ENCODE measurements around the gene HK3. TPM values are rescaled to one million over a fixed set of nuclear protein-coding genes. Genes with fewer than 3 reads are reported as not detected.

Gene HK3
- total and polyA plus RNA-seq, 4 donors: 4.3 to 25.5 (median 13.3) TPM

GRCh38 chr5:176857894-176858273, 41.3 kb downstream of the HK3 start:
- H3K4me1 ChIP-seq (ENCODE audit: control insufficient read depth in 4 of 4, insufficient read depth in 4 of 4, low read length in 3 of 4): no peaks in the 10 kb centered on the region
- no peak for DNase-seq (ENCODE audit: low spot score)
- H3K27me3 ChIP-seq (ENCODE audit: control insufficient read depth in 4 of 4, insufficient read depth in 4 of 4, low read length in 3 of 4): peaks cover 0 to 9% (median 0%) of the 10 kb centered on the region in 4 donors
- H3K27ac ChIP-seq (ENCODE audit: low read depth in 1 of 2, low read length in 2 of 2): no peak overlapping the region
- no peaks in the 10 kb centered on the region for H3K36me3 ChIP-seq (ENCODE audit: control insufficient read depth in 4 of 4, insufficient read depth in 3 of 4, low read depth in 1 of 4, low read length in 3 of 4)
- H3K9ac ChIP-seq (ENCODE audit: low read depth in 1 of 2, low read length in 2 of 2): no peak overlapping the region
- TF ChIP-seq SP1 (IDR thresholded peaks at IDR 0.05) (no peak), HNF4G (IDR thresholded peaks at IDR 0.05) (no peak), JUND (IDR thresholded peaks at IDR 0.05) (no peak), EGR1 (IDR thresholded peaks at IDR 0.05; ENCODE audit: low read depth in 2 of 2) (no peak), NR2F2 (IDR thresholded peaks at IDR 0.05) (no peak), REST (IDR thresholded peaks at IDR 0.05) (no peak), FOXA2 (IDR thresholded peaks at IDR 0.05) (no peak), FOXA1 (IDR thresholded peaks at IDR 0.05) (no peak)
- 84% methylated on average over 11 of the region's 11 CpGs for WGBS
- no peak overlapping the region for H3K4me3 ChIP-seq (ENCODE audit: low read depth in 1 of 3, low read length in 3 of 3)
- no peaks in the 10 kb centered on the region for H3K9me3 ChIP-seq (ENCODE audit: control insufficient read depth in 4 of 4, low read length in 3 of 4)

- 75% methylated on average over 19 of the region's 19 CpGs for WGBS
- TF ChIP-seq RAD21 (IDR thresholded peaks at IDR 0.05): no peak
- TF ChIP-seq RXRA (IDR thresholded peaks at IDR 0.05): no peak
- no peak for TF ChIP-seq FOXA2 (IDR thresholded peaks at IDR 0.05)
- no peak for TF ChIP-seq MAX (IDR thresholded peaks at IDR 0.05)
- TF ChIP-seq SP1 (IDR thresholded peaks at IDR 0.05): no peak
- no peak for TF ChIP-seq FOXA1 (IDR thresholded peaks at IDR 0.05)
- TF ChIP-seq HNF4A (conservative IDR thresholded peaks at IDR 0.05): no peak
- Histone ChIP-seq H3K27me3 (ENCODE audit: control insufficient read depth in 4 of 4, insufficient read depth in 4 of 4, low read length in 3 of 4) (peaks cover 0 to 5% (median 0%) of the 10 kb centered on the region in 4 donors), H3K4me3 (ENCODE audit: low read depth in 1 of 3, low read length in 3 of 3) (no peak overlapping the region), H3K9ac (ENCODE audit: low read depth in 1 of 2, low read length in 2 of 2) (no peak overlapping the region), H3K36me3 (ENCODE audit: control insufficient read depth in 4 of 4, insufficient read depth in 3 of 4, low read depth in 1 of 4, low read length in 3 of 4) (no peaks in the 10 kb centered on the region), H3K9me3 (ENCODE audit: control insufficient read depth in 4 of 4, low read length in 3 of 4) (no peaks in the 10 kb centered on the region), H3K4me1 (ENCODE audit: control insufficient read depth in 4 of 4, insufficient read depth in 4 of 4, low read length in 3 of 4) (no peaks in the 10 kb centered on the region), H3K27ac (ENCODE audit: low read depth in 1 of 2, low read length in 2 of 2) (no peak overlapping the region)
- DNase-seq (ENCODE audit: low spot score): no peak
These were observed 41.8 kb downstream of the HK3 start for GRCh38 chr5:176857216-176857893.

- H3K4me3 ChIP-seq (ENCODE audit: low read depth in 1 of 3, low read length in 3 of 3): no peak overlapping the region
- H3K9ac ChIP-seq (ENCODE audit: low read depth in 1 of 2, low read length in 2 of 2): no peak overlapping the region
- no peaks in the 10 kb centered on the region for H3K36me3 ChIP-seq (ENCODE audit: control insufficient read depth in 4 of 4, insufficient read depth in 3 of 4, low read depth in 1 of 4, low read length in 3 of 4)
- TF ChIP-seq CTCF (IDR thresholded peaks at IDR 0.05; ENCODE audit: low read depth, low read length, missing input control) (no peak), SP1 (IDR thresholded peaks at IDR 0.05) (no peak), FOXA2 (IDR thresholded peaks at IDR 0.05) (no peak), HNF4A (conservative IDR thresholded peaks at IDR 0.05) (no peak), EGR1 (IDR thresholded peaks at IDR 0.05; ENCODE audit: low read depth in 2 of 2) (no peak), TAF1 (conservative IDR thresholded peaks at IDR 0.05) (no peak), NR2F2 (IDR thresholded peaks at IDR 0.05) (no peak), RXRA (IDR thresholded peaks at IDR 0.05) (no peak), HNF4G (IDR thresholded peaks at IDR 0.05) (no peak), GABPA (IDR thresholded peaks at IDR 0.05 in 1 of 2, conservative IDR thresholded peaks at IDR 0.05 in 1 of 2) (no peak), FOXA1 (IDR thresholded peaks at IDR 0.05) (no peak), YY1 (IDR thresholded peaks at IDR 0.05) (no peak)
- no peak overlapping the region for H3K27ac ChIP-seq (ENCODE audit: low read depth in 1 of 2, low read length in 2 of 2)
- no peaks in the 10 kb centered on the region for H3K9me3 ChIP-seq (ENCODE audit: control insufficient read depth in 4 of 4, low read length in 3 of 4)
- no peaks in the 10 kb centered on the region for H3K27me3 ChIP-seq (ENCODE audit: control insufficient read depth in 4 of 4, insufficient read depth in 4 of 4, low read length in 3 of 4)
- WGBS: 66% methylated on average over 8 of the region's 8 CpGs
- DNase-seq (ENCODE audit: low spot score): no peak
- H3K4me1 ChIP-seq (ENCODE audit: control insufficient read depth in 4 of 4, insufficient read depth in 4 of 4, low read length in 3 of 4): no peaks in the 10 kb centered on the region
These were observed 42.4 kb downstream of the HK3 start for GRCh38 chr5:176856746-176857145.

All from liver (tissue), 9 donors.